Mucosa of descending colon (tissue), 3 donors: ENCODE measurements around the gene NARS2. TPM values are rescaled to one million over a fixed set of nuclear protein-coding genes. Genes with fewer than 3 reads are reported as not detected.

ENCODE experiments used
- ATAC-seq: fragments of 200-7000 bp; cut with Tn5 transposase; one replicate; pipeline ENCODE4 v1.9.1; 2020; ENCODE audit warnings: mild to moderate bottlenecking, moderate library complexity
- DNase-seq, 3 donors: peaks; one replicate each; pipeline ENCODE4 v3.0.0-alpha.2; 2020
- H3K36me3 ChIP-seq: fragments of 200-600 bp; one replicate; pipeline ENCODE4 v1.8.0; 2021; ENCODE audit warnings: low read depth, mild to moderate bottlenecking
- H3K4me1 ChIP-seq: fragments of 200-600 bp; one replicate; pipeline ENCODE4 v1.8.0; 2021; ENCODE audit warnings: low read depth, mild to moderate bottlenecking
- H3K4me3 ChIP-seq: fragments of 200-600 bp; one replicate; pipeline ENCODE4 v1.8.0; 2021; ENCODE audit warnings: mild to moderate bottlenecking
- H3K9me3 ChIP-seq: fragments of 200-600 bp; one replicate; pipeline ENCODE4 v1.8.0; 2021; ENCODE audit warnings: mild to moderate bottlenecking
- CTCF ChIP-seq: fragments of 200-600 bp; IDR thresholded peaks from one replicate; pipeline ENCODE4 v1.8.0; 2022; ENCODE audit warnings: antibody characterized with exemption, mild to moderate bottlenecking
- intact Hi-C, 2 donors: fragments of 100-400 bp; cut with DNase I in 1 of 2; cut with micrococcal nuclease in 1 of 2; formaldehyde crosslinking; loops; one replicate each; pipeline versions ENCODE4 v1.11.0 to v1.11.1; 2022; cut with DNase I, micrococcal nuclease
- total RNA-seq, 3 donors: library from RNA; stranded (reverse); fragmentation: NEBNext Ultra II Directional in 2 of 3; extraction: Animal tissue kit (Norgen Biotek cat#: 25700) in 2 of 3; gene quantifications; one replicate each; pipeline versions ENCODE4 v1.2.1 to v1.2.4, GENCODE V29; 2021 to 2023
- donor health status: DM: no; HTN: no; CAD: no; lungs with moderate emphysema.
- donor health status: DM: no; HTN: no; CAD: no.
- donor health status: DM: no; HTN: yes; CAD: no.

The NARS2 gene
- total RNA-seq, 3 donors from 2014 or later: 13.1 to 14.0 (median 13.2) TPM

GRCh38 chr11:78405805-78406204, 168.9 kb downstream of the NARS2 start:
- H3K9me3 ChIP-seq: peaks cover 9% of the 10 kb centered on the region
- no peaks in the 10 kb centered on the region for H3K4me1 ChIP-seq
- no peak overlapping the region for H3K4me3 ChIP-seq
- ATAC-seq: no peak
- intact Hi-C loops: no loop called here
- no peak for TF ChIP-seq CTCF
- no peak for DNase-seq
- no peaks in the 10 kb centered on the region for H3K36me3 ChIP-seq

GRCh38 chr11:78403781-78404180, 170.9 kb downstream of the NARS2 start:
- no peak for ATAC-seq
- DNase-seq: no peak
- intact Hi-C loops: no loop called here

GRCh38 chr11:78402847-78403246, 171.8 kb downstream of the NARS2 start:
- intact Hi-C loops: no loop called here
- Histone ChIP-seq H3K4me3 (no peak overlapping the region), H3K36me3 (no peaks in the 10 kb centered on the region), H3K4me1 (no peaks in the 10 kb centered on the region), H3K9me3 (no peaks in the 10 kb centered on the region)
- DNase-seq (no peak), ATAC-seq (no peak)
- no peak for TF ChIP-seq CTCF

More at GRCh38 chr11:78403781-78404180, 170.9 kb downstream of the NARS2 start:
- no peaks in the 10 kb centered on the region for H3K9me3 ChIP-seq
- H3K4me1 ChIP-seq: no peaks in the 10 kb centered on the region
- no peak overlapping the region for H3K4me3 ChIP-seq
- no peak for TF ChIP-seq CTCF
- no peaks in the 10 kb centered on the region for H3K36me3 ChIP-seq

- TF ChIP-seq CTCF: no peak
- DNase-seq (no peak), ATAC-seq (no peak)
- Histone ChIP-seq H3K36me3 (no peaks in the 10 kb centered on the region), H3K9me3 (no peaks in the 10 kb centered on the region), H3K4me1 (no peaks in the 10 kb centered on the region), H3K4me3 (no peak overlapping the region)
- intact Hi-C loops: no loop called here
Observed at GRCh38 chr11:78400702-78401101, 174.0 kb downstream of the NARS2 start.

GRCh38 chr11:78400116-78400515, 174.5 kb downstream of the NARS2 start:
- H3K4me1 ChIP-seq: no peaks in the 10 kb centered on the region
- no peaks in the 10 kb centered on the region for H3K9me3 ChIP-seq
- DNase-seq (no peak), ATAC-seq (no peak)
- intact Hi-C loops: no loop called here
- no peaks in the 10 kb centered on the region for H3K36me3 ChIP-seq
- TF ChIP-seq CTCF: no peak
- H3K4me3 ChIP-seq: no peak overlapping the region

- Histone ChIP-seq H3K4me3 (no peak overlapping the region), H3K9me3 (no peaks in the 10 kb centered on the region), H3K4me1 (no peaks in the 10 kb centered on the region), H3K36me3 (no peaks in the 10 kb centered on the region)
- intact Hi-C loops: no loop called here
- no peak for DNase-seq
- no peak for TF ChIP-seq CTCF
- ATAC-seq: no peak
Observed at GRCh38 chr11:78399136-78399535, 175.5 kb downstream of the NARS2 start.
